ENCODE data around the gene PTCD3. TPM values are rescaled to one million over a fixed set of nuclear protein-coding genes. Genes with fewer than 3 reads are reported as not detected.

The PTCD3 gene
- total and polyA plus RNA-seq, 3 donors from 2014 or later, result 120 to 213 (median 167) TPM

DNA sequence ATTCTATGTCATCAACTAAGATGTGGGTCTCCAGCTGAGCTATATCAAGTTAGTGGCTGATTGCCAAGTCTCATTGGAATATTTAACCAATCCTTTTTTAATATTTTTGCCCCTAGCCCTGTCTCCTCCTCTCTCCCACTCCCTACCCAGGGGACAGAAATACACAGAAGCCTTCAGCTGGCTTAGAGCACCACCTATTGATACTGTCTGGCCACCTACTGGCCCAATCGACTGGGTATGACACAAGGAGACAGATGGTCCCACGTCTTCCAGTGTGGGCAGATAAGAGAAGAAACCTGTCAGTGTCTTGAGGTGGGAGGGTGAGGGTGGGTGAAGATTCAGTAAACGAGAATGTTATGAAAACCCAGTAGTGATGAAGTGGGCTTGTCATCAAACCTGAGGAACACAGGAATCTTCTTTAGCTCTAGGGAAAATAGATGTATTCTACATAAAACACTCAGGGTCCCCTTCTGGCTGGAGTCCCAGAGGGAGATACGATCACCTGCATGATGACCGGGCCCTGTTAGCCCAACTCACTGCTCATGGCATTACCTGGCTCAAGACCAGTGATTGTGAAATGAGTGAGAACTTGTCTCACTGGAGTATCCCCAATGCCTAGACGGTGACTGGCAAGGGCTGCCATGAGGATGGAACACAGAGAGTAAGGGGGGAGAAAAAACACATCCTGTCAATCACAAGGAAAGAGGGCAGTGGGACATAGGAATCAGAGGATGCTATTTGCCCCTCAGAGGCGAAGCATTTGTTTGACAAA, 27.1 kb upstream of the PTCD3 start:
- WGBS, 2 donors, result 60 to 68% methylated on average over 7 of the region's 7 CpGs
- DNase-seq, result peak; percentile 62
- Histone ChIP-seq H3K27me3 (no peaks in the 10 kb centered on the region), H3K36me3 (ENCODE audit: low read depth, missing control alignments) (no peaks in the 10 kb centered on the region), H3K9me3 (no peaks in the 10 kb centered on the region), H3K4me3 (no peak overlapping the region), H3K27ac (no peak overlapping the region), H3K4me1 (no peaks in the 10 kb centered on the region)
- no peak for TF ChIP-seq POLR2A (IDR thresholded peaks at IDR 0.05)
- TF ChIP-seq, protein P1, sequence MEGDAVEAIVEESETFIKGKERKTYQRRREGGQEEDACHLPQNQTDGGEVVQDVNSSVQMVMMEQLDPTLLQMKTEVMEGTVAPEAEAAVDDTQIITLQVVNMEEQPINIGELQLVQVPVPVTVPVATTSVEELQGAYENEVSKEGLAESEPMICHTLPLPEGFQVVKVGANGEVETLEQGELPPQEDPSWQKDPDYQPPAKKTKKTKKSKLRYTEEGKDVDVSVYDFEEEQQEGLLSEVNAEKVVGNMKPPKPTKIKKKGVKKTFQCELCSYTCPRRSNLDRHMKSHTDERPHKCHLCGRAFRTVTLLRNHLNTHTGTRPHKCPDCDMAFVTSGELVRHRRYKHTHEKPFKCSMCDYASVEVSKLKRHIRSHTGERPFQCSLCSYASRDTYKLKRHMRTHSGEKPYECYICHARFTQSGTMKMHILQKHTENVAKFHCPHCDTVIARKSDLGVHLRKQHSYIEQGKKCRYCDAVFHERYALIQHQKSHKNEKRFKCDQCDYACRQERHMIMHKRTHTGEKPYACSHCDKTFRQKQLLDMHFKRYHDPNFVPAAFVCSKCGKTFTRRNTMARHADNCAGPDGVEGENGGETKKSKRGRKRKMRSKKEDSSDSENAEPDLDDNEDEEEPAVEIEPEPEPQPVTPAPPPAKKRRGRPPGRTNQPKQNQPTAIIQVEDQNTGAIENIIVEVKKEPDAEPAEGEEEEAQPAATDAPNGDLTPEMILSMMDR (IDR thresholded peaks at IDR 0.05), result peak; percentile 22 to 62 (median 47)
- intact Hi-C loops (cut with DNase I; ENCODE audit: low total_unique reads), result loop anchor here (5.0 to 10.0 kb wide), 2 partner anchors 194 to 252 kb away; partner anchors contain the start of gene ST3GAL5

DNA sequence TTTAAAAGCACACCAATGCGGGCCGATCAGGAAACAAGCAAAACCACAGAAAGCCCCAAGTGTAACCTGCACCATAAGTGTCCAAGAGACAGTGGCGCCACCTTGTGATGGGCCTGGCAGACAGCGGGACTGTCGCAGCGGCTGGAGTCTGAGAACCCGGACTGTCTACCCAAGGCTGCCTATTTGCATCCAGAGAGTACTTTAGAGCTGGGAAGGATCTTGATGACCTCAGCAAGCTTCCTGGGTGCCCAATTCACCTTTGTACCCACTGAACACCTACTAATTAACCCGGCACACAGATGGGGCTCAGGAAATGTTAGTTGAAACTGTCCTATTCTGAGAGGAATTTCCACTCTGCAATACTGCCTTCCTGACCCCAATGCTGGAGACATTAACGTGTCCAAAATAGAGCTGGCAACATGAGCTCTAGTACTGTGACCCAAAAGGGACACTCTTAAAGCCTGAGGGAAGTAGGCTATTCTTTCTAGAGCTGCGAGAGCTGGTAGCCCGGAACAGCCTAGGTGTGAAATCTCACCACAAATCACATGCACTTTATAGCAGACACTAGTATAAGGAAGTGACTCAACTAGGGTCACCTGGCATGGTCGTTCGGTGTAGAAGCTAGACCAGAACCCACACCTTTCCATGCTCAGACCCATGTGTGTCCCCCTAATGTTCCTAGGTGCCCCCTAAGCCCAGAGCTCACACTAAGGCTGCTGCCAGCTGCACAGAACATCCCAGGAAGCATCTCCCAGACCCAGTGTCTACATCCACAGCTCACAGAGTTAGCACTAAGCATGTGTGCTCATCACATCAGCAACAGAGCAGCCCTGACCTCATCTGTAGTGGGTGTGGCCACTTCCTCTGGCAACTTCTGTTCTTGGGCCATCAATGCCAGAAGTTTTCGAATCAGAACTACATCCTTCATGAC, 25.8 kb upstream of the PTCD3 start:
- no peaks in the 10 kb centered on the region for H3K4me1 ChIP-seq
- H3K27me3 ChIP-seq, result no peaks in the 10 kb centered on the region
- no peaks in the 10 kb centered on the region for H3K9me3 ChIP-seq
- TF ChIP-seq POLR2A (IDR thresholded peaks at IDR 0.05), result no peak
- TF ChIP-seq, protein P1 (IDR thresholded peaks at IDR 0.05), result peak; percentile 73 to 80 (median 75)
- H3K4me3 ChIP-seq, result no peak overlapping the region
- 43 to 60% methylated on average over 11 to 14 of the region's 14 CpGs for WGBS, 2 donors
- no peaks in the 10 kb centered on the region for H3K36me3 ChIP-seq (ENCODE audit: low read depth, missing control alignments)
- intact Hi-C loops (cut with DNase I; ENCODE audit: low total_unique reads), result loop anchor here (5.0 to 10.0 kb wide), 2 partner anchors 195 to 253 kb away; partner anchors contain the start of gene ST3GAL5
- DNase-seq, result peak; percentile 90
- no peak overlapping the region for H3K27ac ChIP-seq

DNA sequence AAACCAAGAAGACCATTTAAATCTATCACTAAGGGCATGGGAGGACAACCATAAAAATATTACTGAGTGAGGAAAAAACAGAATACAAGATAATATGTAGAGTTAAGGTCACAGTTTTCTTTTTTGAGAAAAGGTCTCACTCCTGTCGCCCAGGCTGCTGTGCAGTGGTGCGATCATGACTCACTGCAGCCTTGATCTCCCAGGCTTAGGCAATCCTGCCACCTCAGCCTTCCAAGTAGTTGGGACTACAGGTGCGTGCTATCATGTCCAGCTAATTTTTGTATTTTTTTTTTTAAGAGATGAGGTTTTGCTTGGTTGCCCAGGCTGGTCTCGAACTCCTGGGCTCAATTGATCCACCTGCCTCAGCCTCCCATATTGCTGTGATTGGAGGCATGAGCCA, 24.3 kb upstream of the PTCD3 start:
- 91 to 96% methylated on average over 4 of the region's 4 CpGs for WGBS, 2 donors
- TF ChIP-seq, protein P1 (IDR thresholded peaks at IDR 0.05), result no peak
- no peak for TF ChIP-seq POLR2A (IDR thresholded peaks at IDR 0.05)
- no peaks in the 10 kb centered on the region for H3K36me3 ChIP-seq (ENCODE audit: low read depth, missing control alignments)
- H3K9me3 ChIP-seq, result no peaks in the 10 kb centered on the region
- H3K27me3 ChIP-seq, result no peaks in the 10 kb centered on the region
- no peak for DNase-seq
- intact Hi-C loops (cut with DNase I; ENCODE audit: low total_unique reads), result no loop called here
- no peak overlapping the region for H3K27ac ChIP-seq
- H3K4me3 ChIP-seq, result no peak overlapping the region
- H3K4me1 ChIP-seq, result no peaks in the 10 kb centered on the region

DNA sequence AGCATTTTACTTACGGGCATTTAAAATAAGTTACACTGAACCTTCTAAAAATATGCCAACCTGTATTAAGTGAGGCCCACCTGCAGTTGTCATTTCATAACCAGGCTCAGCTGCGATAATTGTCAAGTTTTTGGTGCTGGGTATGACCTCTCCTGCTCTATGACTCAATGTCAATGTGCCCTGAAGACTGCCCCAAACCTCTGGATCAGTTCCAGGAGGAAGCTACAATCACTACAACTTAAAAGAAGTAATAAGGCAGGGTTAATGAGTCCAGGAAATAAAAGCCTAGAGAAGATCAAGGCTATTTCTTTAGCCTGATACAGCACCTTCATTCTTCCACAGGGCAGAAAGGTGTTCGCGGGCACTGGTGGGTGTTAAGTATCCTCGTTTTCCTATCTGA, 23.3 kb upstream of the PTCD3 start:
- no peak for DNase-seq
- H3K4me1 ChIP-seq, result no peaks in the 10 kb centered on the region
- no peaks in the 10 kb centered on the region for H3K9me3 ChIP-seq
- no peak for TF ChIP-seq POLR2A (IDR thresholded peaks at IDR 0.05)
- TF ChIP-seq, protein P1 (IDR thresholded peaks at IDR 0.05), result no peak
- WGBS, 2 donors, result 90 to 92% methylated on average over 5 of the region's 5 CpGs
- intact Hi-C loops (cut with DNase I; ENCODE audit: low total_unique reads), result no loop called here
- no peaks in the 10 kb centered on the region for H3K27me3 ChIP-seq
- no peak overlapping the region for H3K4me3 ChIP-seq
- H3K27ac ChIP-seq, result no peak overlapping the region
- no peaks in the 10 kb centered on the region for H3K36me3 ChIP-seq (ENCODE audit: low read depth, missing control alignments)

Measured in testis (tissue), 3 donors.